Lung (tissue), 16 donors: ENCODE data around the gene OR2B6. TPM values are rescaled to one million over a fixed set of nuclear protein-coding genes. Genes with fewer than 3 reads are reported as not detected.

Source experiments
- ATAC-seq: fragments of 200-7000 bp; cut with Tn5 transposase; one replicate; pipeline ENCODE4 v1.9.1; 2020; ENCODE audit warnings: moderate number of reproducible peaks; ENCODE audit not compliant: insufficient read depth, low FRiP score
- DNase-seq, 3 donors: peaks; one replicate each; pipeline ENCODE4 v3.0.0-alpha.2; 2013 to 2017
- H3K27ac ChIP-seq, 2 donors: one replicate each; pipeline ENCODE4 v1.5.1; 2013; ENCODE audit warnings: mild to moderate bottlenecking in 2 of 2, moderate library complexity in 2 of 2, control low read depth in 1 of 2, inconsistent platforms in 1 of 2, low read depth in 1 of 2, low read length in 1 of 2
- H3K27me3 ChIP-seq, 3 donors: one replicate each; pipeline ENCODE4 v1.5.1; 2013; ENCODE audit warnings: low read length in 2 of 3; ENCODE audit not compliant: control insufficient read depth in 3 of 3, insufficient read depth in 3 of 3
- H3K36me3 ChIP-seq, 4 donors: one replicate each; pipeline ENCODE4 v1.5.1; 2013; ENCODE audit warnings: low read length in 4 of 4, mild to moderate bottlenecking in 1 of 4, moderate library complexity in 1 of 4; ENCODE audit not compliant: control insufficient read depth in 4 of 4, insufficient read depth in 4 of 4
- H3K4me1 ChIP-seq, 5 donors: one replicate each; pipeline ENCODE4 v1.5.1; 2013; ENCODE audit warnings: low read length in 5 of 5, mild to moderate bottlenecking in 2 of 5, moderate library complexity in 1 of 5; ENCODE audit not compliant: control insufficient read depth in 5 of 5, insufficient read depth in 5 of 5
- H3K4me3 ChIP-seq: one replicate; pipeline ENCODE4 v1.5.1; 2013; ENCODE audit warnings: mild to moderate bottlenecking, control low read depth, moderate library complexity
- H3K9ac ChIP-seq, 2 donors: one replicate each; pipeline ENCODE4 v1.5.1; 2013; ENCODE audit warnings: low read length in 2 of 2, control low read depth in 1 of 2; ENCODE audit not compliant: insufficient read depth in 1 of 2
- H3K9me3 ChIP-seq, 4 donors: one replicate each; pipeline ENCODE4 v1.5.1; 2013; ENCODE audit warnings: low read length in 3 of 4, mild to moderate bottlenecking in 1 of 4, moderate library complexity in 1 of 4; ENCODE audit not compliant: control insufficient read depth in 4 of 4, insufficient read depth in 3 of 4
- CTCF ChIP-seq: IDR thresholded peaks from 2 replicates; pipeline ENCODE4 v1.5.1; 2012; ENCODE audit warnings: mild to moderate bottlenecking; ENCODE audit errors: control extremely low read depth, extremely low read depth
- WGBS, 2 donors: extraction: QIAGEN DNeasy Blood & Tissue Kit; methylation state at CpG; one replicate each; pipeline ENCODE4 v1.1.7; 2013; 5-methylcytosine and 5-hydroxymethylcytosine counted together
- long read RNA-seq, 5 donors: transcript quantifications; one replicate each; lab custom pipeline, GENCODE V29; 2026
- polyA plus RNA-seq, 2 donors: library from polyadenylated mRNA; stranded (reverse); fragments of 200-250 nt; gene quantifications; one replicate each; pipeline ENCODE4 v1.2.1, GENCODE V29; 2013
- total RNA-seq, 2 donors: library from RNA; depleted of rRNA in 1 of 2; stranded (reverse); fragments of >200 nt in 1 of 2; gene quantifications; one replicate each; pipeline ENCODE4 v1.2.1, GENCODE V29; 2014 to 2021
- donor health status: control.
- donor health status: control.
- donor health status: Bipolar disorder and iron deficiency.
- donor health status: healthy.
- donor health status: DM: yes; HTN: yes; CAD: no.

Gene OR2B6
- total RNA-seq: not detected
- not detected for polyA plus RNA-seq
- long read RNA-seq, donor 1: 0 reads
- long read RNA-seq, donor 2: 0 reads
- long read RNA-seq, donor 3: 0 reads
- long read RNA-seq, donor 4: 0 reads
- long read RNA-seq, donor 5: 0 reads

GRCh38 chr6:27956941-27957340, at the start of gene OR2B6:
Gene OR2B6 (plus strand): TSS chr6:27957241. CDS start chr6:27957241, 0 bp downstream.
- DNase-seq (no peak), ATAC-seq (no peak)
- 11 to 25% methylated on average over 1 of the region's 1 CpG for WGBS, 2 donors
- no peak within 1 kb of the TSS for H3K27ac ChIP-seq
- H3K4me3 ChIP-seq: no peak within 1 kb of the TSS
- peaks cover 0 to 13% (median 0%) of the 10 kb centered on the region in 3 donors for H3K27me3 ChIP-seq
- no peaks in the 10 kb centered on the region for H3K36me3 ChIP-seq
- no peaks in the 10 kb centered on the region for H3K9me3 ChIP-seq
- no peak within 1 kb of the TSS for H3K9ac ChIP-seq
- TF ChIP-seq CTCF: no peak
- no peaks in the 10 kb centered on the region for H3K4me1 ChIP-seq

- no peak for TF ChIP-seq CTCF
- no peaks in the 10 kb centered on the region for H3K4me1 ChIP-seq
- no peak overlapping the region for H3K27ac ChIP-seq
- H3K27me3 ChIP-seq: no peaks in the 10 kb centered on the region
- no peaks in the 10 kb centered on the region for H3K9me3 ChIP-seq
- H3K36me3 ChIP-seq: no peaks in the 10 kb centered on the region
- no peak overlapping the region for H3K9ac ChIP-seq
- ATAC-seq: no peak
- no peak overlapping the region for H3K4me3 ChIP-seq
- no peak for DNase-seq
- WGBS, 2 donors: 83 to 86% methylated on average over 1 of the region's 1 CpG
Observed at GRCh38 chr6:27908017-27908416, 49.0 kb upstream of the OR2B6 start.

DNA sequence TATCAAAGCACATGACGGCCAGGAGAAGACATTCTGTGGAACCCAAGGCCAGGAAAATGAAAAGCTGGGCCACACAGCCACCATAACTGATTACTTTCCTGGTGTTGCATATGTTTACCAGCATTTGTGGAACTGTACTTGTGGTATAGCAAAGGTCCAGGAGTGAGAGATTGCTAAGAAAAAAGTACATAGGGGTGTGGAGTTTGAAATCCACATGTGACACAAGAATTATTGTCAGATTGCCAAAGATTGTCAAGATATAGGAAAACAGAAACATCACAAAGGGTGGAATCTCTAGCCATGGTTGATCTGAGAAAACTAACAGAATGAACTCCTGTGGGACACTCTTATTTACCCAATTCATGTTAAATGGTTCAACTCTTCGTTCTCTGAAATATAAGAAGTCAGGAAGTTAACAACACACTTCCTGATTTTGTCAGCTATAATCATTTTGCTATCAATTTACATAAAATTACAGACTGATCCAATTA, 45.0 kb upstream of the OR2B6 start, which contains the start of gene OR2B2:
OR2B2 (minus strand) TSS at position 441 of the 491 bp plus-strand sequence; CDS start at position 364, 77 bp downstream.
- Histone ChIP-seq H3K9ac (no peak within 1 kb of the TSS), H3K4me1 (no peaks in the 10 kb centered on the region), H3K4me3 (no peak within 1 kb of the TSS), H3K9me3 (no peaks in the 10 kb centered on the region), H3K36me3 (no peaks in the 10 kb centered on the region), H3K27ac (no peak within 1 kb of the TSS), H3K27me3 (no peaks in the 10 kb centered on the region)
- ATAC-seq (no peak), DNase-seq (no peak)
- no peak for TF ChIP-seq CTCF
- WGBS, 2 donors: 56 to 62% methylated on average over 2 of the region's 2 CpGs

DNA sequence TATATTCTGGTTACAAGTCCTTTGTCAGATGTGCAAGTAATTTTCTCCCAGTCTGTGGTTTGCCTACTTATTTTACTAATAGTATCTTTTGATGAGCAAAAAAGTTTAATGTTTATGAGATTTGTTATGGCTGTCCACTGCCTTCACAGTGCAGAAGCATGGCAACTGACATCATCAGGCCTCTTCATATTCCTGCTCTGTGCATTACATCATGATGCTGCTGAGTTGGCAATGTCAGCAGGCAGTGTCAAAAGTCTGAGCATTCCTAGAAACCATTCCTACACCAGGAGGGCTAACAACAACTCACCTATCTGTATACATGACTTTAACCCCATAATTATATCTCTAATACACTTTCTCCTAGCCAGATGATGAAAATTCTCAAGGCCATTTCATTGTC, 34.1 kb upstream of the OR2B6 start:
- DNase-seq (no peak), ATAC-seq (no peak)
- Histone ChIP-seq H3K9me3 (no peaks in the 10 kb centered on the region), H3K4me3 (no peak overlapping the region), H3K36me3 (no peaks in the 10 kb centered on the region), H3K27ac (no peak overlapping the region), H3K27me3 (peaks cover 0 to 7% (median 7%) of the 10 kb centered on the region in 3 donors), H3K9ac (no peak overlapping the region), H3K4me1 (no peaks in the 10 kb centered on the region)
- TF ChIP-seq CTCF: no peak
